ENCODE results near the gene TCP11L2. TPM values are rescaled to one million over a fixed set of nuclear protein-coding genes. Genes with fewer than 3 reads are reported as not detected.

The TCP11L2 gene
- total and polyA plus RNA-seq, 9 of the 15 experiments (the other 6 are each of a cell fraction or from before 2014, with no cell fraction given): 0.39 to 4.5 (median 1.3) TPM

- WGBS (ENCODE audit: insufficient coverage, low coverage, missing lambda C conversion rate): 8% methylated on average over 1 of the region's 1 CpG
- intact Hi-C loops (cut with micrococcal nuclease): loop anchor here (10.0 kb wide), 1 partner anchor 873 kb away; no protein-coding TSS in a partner anchor
- H3K27ac ChIP-seq (ENCODE audit: extremely low read depth, low read depth, low read length): no peak overlapping the region
- TF ChIP-seq SAFB (IDR thresholded peaks at IDR 0.05; ENCODE audit: borderline replicate concordance, low read depth, low read length) (no peak), IRF9 (tag; IDR thresholded peaks at IDR 0.05) (no peak), PML (IDR thresholded peaks at IDR 0.05; ENCODE audit: low read length) (no peak), ZNF75A (CRISPR knock-in tag; IDR thresholded peaks at IDR 0.05) (no peak), SRSF9 (IDR thresholded peaks at IDR 0.05; ENCODE audit: borderline replicate concordance, low read depth, low read length) (no peak), CHD7 (IDR thresholded peaks at IDR 0.05; ENCODE audit: low read depth, low read length) (no peak)
- TF ChIP-seq, protein P1, sequence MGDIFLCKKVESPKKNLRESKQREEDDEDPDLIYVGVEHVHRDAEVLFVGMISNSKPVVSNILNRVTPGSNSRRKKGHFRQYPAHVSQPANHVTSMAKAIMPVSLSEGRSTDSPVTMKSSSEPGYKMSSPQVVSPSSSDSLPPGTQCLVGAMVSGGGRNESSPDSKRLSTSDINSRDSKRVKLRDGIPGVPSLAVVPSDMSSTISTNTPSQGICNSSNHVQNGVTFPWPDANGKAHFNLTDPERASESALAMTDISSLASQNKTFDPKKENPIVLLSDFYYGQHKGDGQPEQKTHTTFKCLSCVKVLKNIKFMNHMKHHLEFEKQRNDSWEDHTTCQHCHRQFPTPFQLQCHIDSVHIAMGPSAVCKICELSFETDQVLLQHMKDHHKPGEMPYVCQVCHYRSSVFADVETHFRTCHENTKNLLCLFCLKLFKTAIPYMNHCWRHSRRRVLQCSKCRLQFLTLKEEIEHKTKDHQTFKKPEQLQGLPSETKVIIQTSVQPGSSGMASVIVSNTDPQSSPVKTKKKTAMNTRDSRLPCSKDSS (IDR thresholded peaks at IDR 0.05; ENCODE audit: low read depth, partially characterized antibody): no peak
Observed at GRCh38 chr12:106287364-106287763, 15.2 kb upstream of the TCP11L2 start.

More at GRCh38 chr12:106287364-106287763, 15.2 kb upstream of the TCP11L2 start:
- CTCF ChIA-PET (ENCODE audit: low intra/inter-chr PET ratio): no interaction called here
- Histone ChIP-seq H3K36me3 (ENCODE audit: control insufficient read depth, insufficient read depth, low read length) (no peaks in the 10 kb centered on the region), H3K4me3 (no peak overlapping the region), H3K27me3 (ENCODE audit: control insufficient read depth in 2 of 2, insufficient read depth in 2 of 2, low read length in 2 of 2) (peaks cover 0 to 10% of the 10 kb centered on the region in 2 experiments; a peak in 4 of 5 replicates), H3K4me1 (replicated peaks in 1 of 2; ENCODE audit: control insufficient read depth in 2 of 2, insufficient read depth in 2 of 2, low read length in 2 of 2) (peaks cover 0 to 16% of the 10 kb centered on the region in 2 experiments; a peak in 2 of 5 replicates), H3K9me1 (ENCODE audit: control insufficient read depth, insufficient read depth, low read length) (no peaks in the 10 kb centered on the region), H3K9ac (ENCODE audit: insufficient read depth in 1 of 2, low read depth in 2 of 2, low read length in 2 of 2) (no peak overlapping the region), H2AFZ (ENCODE audit: low read depth, low read length) (no peak overlapping the region), H3K4me2 (ENCODE audit: insufficient read depth, low read length) (no peak overlapping the region), H3K79me2 (ENCODE audit: control insufficient read depth, insufficient read depth, low read length) (no peaks in the 10 kb centered on the region), H4K20me1 (replicated peaks; ENCODE audit: control insufficient read depth, insufficient read depth, low read length) (no peaks in the 10 kb centered on the region), H3K9me3 (replicated peaks; ENCODE audit: control insufficient read depth, insufficient read depth, low read depth, low read length) (no peaks in the 10 kb centered on the region; the same call in 1 of the 2 replicates)
- ATAC-seq (no peak), FAIRE-seq (no peak), DNase-seq (ENCODE audit: extremely low read depth in 1 of 4, low spot score in 3 of 4) (no peak)
- POLR2A ChIA-PET: no interaction called here
- BruUV-seq (replicated peaks): no TSS peak
- in situ Hi-C loops (cut with MboI): no loop called here
